Measurements from ENCODE around the gene PDE1C.

PDE1C gene

GRCh38 chr7:32074787-32075585 is 4.8 kb upstream of the PDE1C start:
- no peak for DNase-seq

DNA sequence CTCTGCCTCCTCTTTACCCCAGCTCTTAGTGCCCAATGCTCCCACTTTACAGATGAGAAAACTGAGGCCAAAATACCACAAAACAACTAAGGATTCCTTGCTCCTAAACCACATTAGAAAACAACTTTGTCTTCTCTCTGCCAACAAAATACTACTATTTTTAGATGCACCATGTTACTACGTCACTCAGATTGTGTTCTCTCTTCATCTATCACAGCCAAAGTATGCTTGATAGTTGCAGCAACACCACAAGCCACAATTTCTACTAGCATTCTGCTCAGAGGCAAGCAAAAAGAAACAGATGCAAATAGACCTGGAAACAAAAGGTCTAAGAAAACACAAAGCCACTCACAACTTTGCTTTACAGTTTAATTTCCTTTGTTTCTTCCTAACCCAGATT is 3.3 kb upstream of the PDE1C start:
- no peak for DNase-seq

- DNase-seq, result no peak
Measured at GRCh38 chr7:32072397-32072796, 2.2 kb upstream of the PDE1C start.

DNA sequence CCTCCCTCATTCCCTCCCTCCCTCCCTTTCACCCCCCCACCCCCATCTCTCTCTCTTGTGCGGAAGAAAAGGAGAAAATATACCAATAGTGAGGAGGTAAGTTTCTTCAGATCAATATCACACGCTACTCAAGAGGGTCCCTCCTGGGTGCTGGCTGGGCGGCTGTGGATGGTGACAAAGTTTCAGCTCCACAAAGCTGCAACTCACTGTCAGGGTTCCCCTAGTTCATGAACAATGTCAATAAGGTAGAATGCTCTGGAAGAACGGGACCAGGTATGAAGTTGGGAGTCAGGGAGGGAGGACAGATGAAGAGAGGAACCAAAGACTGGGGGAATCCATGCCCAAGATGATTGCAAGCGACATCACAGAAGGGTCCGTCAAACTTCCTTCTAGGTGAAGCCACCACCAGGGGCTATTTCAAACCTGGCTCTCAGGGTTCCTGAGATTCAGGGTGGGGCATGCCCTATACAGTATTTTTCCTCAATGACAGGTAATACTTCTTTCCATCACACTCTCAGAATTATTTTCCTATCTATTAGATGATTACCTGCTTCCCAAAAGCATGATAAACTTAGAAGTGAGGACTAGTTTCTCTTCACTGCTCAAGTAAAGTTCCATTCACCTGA is 1.4 kb upstream of the PDE1C start:
- no peak for DNase-seq

- DNase-seq, result no peak
Measured at GRCh38 chr7:32070051-32070405, 179 bp downstream of the PDE1C start.

DNA sequence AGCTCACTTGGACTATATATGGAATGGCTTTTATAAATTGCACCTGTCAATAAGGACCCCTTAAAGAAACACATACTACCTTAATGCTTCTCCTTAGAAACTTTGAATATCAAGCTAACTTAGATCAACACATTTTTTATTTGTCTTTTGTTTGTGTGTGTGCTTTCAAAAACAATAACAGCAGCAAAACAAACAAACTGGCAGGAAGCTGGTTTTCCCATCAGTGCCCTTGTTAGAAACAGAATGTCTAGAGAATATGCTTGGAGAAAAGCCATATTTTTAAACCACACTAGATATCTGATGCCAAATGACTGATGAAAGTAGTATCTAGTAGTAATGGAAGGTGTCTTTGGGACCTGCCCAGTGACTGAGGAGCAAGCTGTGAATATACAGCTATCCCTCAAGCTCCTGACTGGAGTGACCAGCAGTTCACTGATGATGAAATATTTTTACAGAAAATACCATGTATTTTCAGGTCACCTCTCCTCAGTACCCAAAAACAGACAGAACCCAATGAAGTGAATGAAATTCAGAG is 1.0 kb downstream of the PDE1C start:
- no peak for DNase-seq

GRCh38 chr7:32068411-32069101 is 1.7 kb downstream of the PDE1C start:
- DNase-seq, result no peak

- DNase-seq, result no peak
Measured at GRCh38 chr7:32066441-32066840, 3.8 kb downstream of the PDE1C start.

GRCh38 chr7:32063614-32064013 is 6.6 kb downstream of the PDE1C start:
- DNase-seq, result no peak

GRCh38 chr7:32062150-32062549 is 8.1 kb downstream of the PDE1C start:
- DNase-seq, result no peak

GRCh38 chr7:32061346-32061745 is 8.9 kb downstream of the PDE1C start:
- DNase-seq, result no peak

DNA sequence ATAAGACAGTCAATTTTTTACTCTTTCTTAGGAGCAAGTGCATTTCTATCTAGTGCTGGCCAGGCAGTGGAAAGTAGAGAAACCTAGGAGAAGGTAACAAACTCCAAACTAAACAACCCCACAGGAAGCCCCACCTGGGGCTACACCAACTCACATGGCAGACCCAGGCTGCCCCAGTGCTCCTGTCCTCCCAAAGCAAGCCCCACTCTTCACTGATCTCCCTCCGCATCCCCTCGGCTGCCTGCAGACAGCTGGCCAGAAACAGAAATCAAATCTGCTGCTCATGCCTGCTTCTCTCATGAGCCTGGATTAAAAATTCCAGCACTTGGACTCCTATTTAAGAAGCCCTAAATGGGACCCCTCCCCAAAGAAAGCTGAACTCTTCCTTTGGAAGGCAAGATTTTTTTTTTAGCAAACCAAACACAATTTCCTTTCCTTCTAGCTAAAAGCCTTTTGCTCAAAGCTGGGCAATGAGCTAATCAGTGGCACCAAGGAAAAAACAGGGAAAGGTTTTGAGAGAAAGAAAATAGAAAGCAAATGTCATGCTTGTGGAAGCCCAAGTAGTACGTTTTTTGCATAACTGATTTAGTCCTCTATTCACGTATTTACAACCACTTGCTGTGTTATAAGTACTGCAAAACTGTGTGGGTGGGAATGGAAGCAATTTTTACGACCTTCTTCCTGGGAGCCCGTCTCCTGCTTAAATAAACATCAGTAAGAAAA is 10.8 kb downstream of the PDE1C start:
- no peak for DNase-seq

GRCh38 chr7:32058002-32058401 is 12.2 kb downstream of the PDE1C start:
- DNase-seq, result no peak

GRCh38 chr7:32056767-32057166 is 13.4 kb downstream of the PDE1C start:
- no peak for DNase-seq

- no peak for DNase-seq
Measured at GRCh38 chr7:32053204-32053603, 17.0 kb downstream of the PDE1C start.

GRCh38 chr7:32051128-32051527 is 19.1 kb downstream of the PDE1C start:
- no peak for DNase-seq

DNA sequence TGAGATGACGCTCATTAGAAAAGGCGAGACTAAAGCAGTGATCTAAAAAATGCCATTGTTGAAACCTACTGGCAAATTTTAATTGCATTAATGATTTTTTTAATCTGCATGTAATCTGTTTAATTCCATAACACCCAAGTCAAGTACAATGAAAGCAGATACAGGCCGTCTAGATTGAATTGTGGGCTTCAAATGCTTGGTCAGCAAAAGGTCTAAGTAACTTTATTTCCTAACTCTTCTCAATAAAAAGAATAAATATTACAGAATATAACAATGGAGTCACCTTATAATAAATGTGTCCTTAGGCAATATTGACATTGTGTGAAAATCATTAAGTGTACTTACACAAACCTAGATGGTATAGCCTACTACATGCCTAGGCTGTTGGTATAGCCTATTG is 20.6 kb downstream of the PDE1C start:
- DNase-seq, result no peak

DNA sequence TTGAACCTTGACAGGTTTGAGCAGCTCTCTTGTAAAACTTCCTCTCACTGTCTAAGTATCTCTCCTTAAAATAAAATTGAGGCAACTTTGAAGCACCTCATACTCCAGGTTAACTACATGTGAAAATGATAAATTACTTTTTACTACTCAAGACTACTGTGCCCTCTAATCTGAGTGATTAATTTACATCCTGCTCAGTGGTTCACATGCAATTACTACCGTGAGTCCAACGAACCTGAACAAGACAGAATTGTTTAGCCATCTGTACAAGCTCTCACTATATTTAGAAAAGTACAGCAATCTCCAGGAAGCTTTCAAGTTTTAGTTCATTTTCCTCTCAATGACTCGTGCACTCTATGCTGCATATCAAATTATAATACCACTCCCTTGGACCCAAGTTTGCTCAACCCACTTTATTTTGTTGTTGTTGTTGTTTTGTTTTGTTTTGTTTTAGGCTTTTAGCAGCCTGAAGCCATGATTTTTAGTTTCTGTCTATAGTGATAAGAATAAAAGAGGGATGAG is 21.2 kb downstream of the PDE1C start:
- no peak for DNase-seq

DNA sequence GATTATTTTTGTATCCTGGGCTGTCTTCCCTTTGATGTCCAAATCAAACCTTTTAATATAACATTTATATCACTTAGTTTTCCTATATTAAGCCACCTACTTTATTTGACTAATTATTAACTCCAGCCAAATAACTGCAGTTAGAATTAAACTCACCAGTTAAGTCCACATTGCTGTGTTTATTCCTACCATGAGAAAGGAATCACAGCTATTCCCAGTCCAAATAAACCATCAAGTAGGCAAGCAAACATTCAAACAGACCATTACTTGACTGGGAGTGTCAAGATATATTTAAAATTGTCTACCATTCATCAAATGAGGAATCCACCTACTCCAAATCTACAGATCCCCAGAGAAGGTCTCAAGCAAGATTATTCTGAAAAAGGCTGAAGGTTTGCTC is 22.4 kb downstream of the PDE1C start:
- no peak for DNase-seq

GRCh38 chr7:32047075-32047474 is 23.1 kb downstream of the PDE1C start:
- DNase-seq, result no peak

- DNase-seq, result no peak
Measured at GRCh38 chr7:32045228-32045627, 25.0 kb downstream of the PDE1C start.

DNA sequence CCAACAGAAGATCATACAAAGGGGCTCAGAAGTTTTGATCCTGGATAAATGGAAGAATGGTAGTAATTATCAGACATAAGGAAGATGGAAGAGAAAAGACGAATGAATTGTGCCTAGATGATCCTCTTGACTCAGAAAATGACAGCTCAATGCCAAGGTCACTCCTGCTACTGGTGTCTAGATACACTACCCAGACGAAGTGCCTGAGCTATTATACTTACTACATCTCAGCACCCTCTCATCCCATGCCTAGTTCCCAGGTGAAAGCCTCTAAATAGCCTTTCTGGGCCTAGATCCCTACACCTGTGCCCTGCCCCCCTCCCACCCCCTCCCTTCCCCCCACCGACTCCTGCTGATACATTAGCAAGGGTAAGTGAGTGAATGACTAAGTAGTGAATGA is 25.5 kb downstream of the PDE1C start:
- DNase-seq, result no peak

DNA sequence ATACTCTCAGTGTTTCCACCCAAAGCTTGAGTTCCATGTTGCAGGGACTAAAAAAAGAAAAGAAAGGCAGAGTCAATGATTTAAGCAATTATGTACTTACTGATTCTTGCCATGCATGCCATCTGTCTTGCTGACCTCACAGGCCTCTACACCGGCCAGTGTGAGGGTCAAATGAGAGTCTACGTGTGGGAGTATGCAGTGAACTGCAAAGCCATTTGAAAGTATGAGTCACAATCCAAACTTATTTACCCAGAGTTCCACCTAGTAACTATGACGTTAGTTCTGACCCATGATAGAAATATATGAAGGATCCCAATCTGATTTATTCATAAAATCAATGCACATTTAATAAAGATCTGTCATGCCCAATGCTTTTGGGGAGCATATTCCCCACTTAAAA is 26.5 kb downstream of the PDE1C start:
- no peak for DNase-seq

Data from NCI-H2029 (cell line).